ENCODE data around the gene PLCD3.

The PLCD3 gene

DNA sequence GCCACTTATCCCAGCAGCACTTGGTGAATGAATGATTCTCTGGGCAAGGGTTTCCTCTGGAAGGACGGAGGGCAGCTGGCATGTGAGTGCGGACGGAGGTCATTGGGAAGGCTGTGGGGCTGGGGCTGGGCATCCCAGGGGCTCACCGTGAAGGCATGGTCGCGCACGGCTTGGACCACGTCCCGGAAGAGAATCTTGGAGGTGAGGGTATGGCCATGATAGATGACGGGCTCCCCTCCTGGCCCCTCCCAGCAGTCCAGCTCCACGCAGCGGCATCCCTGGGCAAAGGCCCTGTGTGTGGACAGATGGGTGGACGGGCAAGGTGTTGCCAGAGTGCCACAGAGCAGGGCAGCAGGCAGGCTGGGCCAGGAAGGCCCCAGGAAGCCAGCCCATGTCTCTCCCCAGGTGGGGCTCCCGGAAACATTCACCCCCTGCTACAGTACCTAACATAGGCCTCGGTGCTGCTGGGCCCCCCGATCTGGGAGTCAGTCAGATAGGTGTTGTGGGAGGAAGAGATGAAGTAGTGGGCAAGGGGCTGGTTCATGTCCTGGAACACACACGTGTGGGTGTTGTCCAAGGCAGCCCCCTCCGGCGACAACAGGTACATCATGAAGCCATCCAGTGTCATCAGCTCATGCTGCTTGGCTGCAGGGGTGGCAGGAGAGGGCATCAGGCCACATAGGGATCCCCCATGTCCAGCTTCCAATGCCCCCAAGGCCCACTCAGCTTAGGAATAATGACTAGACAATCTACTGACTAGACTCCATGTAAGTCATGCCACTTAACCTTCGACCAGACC lies 14.3 kb downstream of the PLCD3 start:
- no peak for DNase-seq (ENCODE audit: low read depth)
- TF ChIP-seq, protein P1, sequence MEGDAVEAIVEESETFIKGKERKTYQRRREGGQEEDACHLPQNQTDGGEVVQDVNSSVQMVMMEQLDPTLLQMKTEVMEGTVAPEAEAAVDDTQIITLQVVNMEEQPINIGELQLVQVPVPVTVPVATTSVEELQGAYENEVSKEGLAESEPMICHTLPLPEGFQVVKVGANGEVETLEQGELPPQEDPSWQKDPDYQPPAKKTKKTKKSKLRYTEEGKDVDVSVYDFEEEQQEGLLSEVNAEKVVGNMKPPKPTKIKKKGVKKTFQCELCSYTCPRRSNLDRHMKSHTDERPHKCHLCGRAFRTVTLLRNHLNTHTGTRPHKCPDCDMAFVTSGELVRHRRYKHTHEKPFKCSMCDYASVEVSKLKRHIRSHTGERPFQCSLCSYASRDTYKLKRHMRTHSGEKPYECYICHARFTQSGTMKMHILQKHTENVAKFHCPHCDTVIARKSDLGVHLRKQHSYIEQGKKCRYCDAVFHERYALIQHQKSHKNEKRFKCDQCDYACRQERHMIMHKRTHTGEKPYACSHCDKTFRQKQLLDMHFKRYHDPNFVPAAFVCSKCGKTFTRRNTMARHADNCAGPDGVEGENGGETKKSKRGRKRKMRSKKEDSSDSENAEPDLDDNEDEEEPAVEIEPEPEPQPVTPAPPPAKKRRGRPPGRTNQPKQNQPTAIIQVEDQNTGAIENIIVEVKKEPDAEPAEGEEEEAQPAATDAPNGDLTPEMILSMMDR (IDR thresholded peaks at IDR 0.05; ENCODE audit: low read depth, low read length, missing control alignments): no peak
- no peak overlapping the region for H3K4me3 ChIP-seq (ENCODE audit: low read depth, low read length)
- in situ Hi-C loops (cut with HindIII; ENCODE audit: low sequenced_read_pairs): no loop called here

DNA sequence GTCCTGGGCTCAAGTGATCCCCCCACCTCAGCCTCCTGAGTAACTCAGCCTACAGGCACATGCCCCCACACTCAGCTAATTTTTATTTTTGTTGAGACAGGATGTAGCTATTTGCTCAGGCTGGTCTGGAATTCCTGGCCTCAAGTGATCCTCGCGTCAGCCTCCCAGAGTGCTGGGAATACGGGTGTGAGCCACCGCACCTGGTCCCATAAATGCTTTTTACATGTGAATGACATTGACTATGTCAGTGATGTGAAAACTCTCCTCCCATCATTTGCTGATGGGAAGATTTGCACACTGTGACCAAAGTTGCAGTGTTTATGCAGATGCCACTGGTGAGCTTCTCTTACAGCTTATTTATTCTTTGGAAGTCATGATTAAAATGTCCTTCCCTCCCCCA lies 15.0 kb downstream of the PLCD3 start:
- H3K4me3 ChIP-seq (ENCODE audit: low read depth, low read length): no peak overlapping the region
- no peak for DNase-seq (ENCODE audit: low read depth)
- TF ChIP-seq, protein P1 (IDR thresholded peaks at IDR 0.05; ENCODE audit: low read depth, low read length, missing control alignments): no peak
- in situ Hi-C loops (cut with HindIII; ENCODE audit: low sequenced_read_pairs): no loop called here

DNA sequence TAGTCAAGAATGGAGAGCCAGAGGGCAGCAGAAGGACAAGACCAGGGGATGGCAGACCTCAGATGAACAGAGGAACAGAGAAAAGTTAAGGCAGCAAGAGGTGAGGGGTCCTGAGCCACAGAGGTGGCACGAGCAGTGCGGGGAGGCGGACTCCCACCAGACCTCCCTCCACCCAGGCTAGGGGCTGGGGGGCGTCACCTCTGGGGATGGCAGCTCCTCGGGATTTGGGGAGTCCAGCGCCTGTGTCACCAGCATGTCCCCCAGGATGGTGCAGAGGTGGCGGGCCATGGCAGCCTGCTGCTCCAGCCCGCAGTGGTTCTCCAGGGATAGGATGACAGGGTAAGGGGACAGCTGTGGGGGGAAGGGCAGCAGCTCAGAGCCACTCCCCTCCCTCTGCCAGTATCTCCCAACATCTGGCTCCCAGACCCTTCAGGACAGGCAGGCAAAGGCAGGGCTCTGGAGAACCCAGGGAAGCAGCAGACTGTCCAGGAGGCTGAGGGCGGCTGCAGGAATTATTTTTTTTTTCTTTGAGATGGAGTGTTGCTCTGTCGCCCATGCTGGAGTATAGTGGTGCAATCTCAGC lies 15.8 kb downstream of the PLCD3 start:
- no peak overlapping the region for H3K4me3 ChIP-seq (ENCODE audit: low read depth, low read length)
- no peak for DNase-seq (ENCODE audit: low read depth)
- in situ Hi-C loops (cut with HindIII; ENCODE audit: low sequenced_read_pairs): no loop called here
- TF ChIP-seq, protein P1 (IDR thresholded peaks at IDR 0.05; ENCODE audit: low read depth, low read length, missing control alignments): no peak

DNA sequence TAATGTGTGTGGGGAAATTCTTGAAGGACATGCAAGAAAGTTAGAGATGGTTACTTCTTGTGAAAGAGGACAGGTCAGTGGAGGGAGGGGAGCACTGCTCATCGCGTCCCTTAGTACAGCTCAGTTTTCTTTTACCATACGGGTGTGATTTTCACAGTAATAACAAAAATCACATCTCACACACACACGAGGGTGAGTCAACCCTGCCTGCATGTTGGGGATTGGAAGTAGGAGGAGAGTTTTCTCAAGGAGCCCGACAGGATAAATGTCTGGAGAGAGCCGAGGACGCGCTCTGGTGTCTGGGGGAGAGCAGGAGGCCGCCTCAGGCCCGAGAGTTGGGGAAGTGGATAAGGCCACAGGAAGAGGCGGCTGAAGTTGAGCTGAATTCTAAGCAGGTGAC lies 16.4 kb downstream of the PLCD3 start:
- DNase-seq (ENCODE audit: low read depth): no peak
- H3K4me3 ChIP-seq (ENCODE audit: low read depth, low read length): no peak overlapping the region
- TF ChIP-seq, protein P1 (IDR thresholded peaks at IDR 0.05; ENCODE audit: low read depth, low read length, missing control alignments): no peak
- in situ Hi-C loops (cut with HindIII; ENCODE audit: low sequenced_read_pairs): no loop called here

DNA sequence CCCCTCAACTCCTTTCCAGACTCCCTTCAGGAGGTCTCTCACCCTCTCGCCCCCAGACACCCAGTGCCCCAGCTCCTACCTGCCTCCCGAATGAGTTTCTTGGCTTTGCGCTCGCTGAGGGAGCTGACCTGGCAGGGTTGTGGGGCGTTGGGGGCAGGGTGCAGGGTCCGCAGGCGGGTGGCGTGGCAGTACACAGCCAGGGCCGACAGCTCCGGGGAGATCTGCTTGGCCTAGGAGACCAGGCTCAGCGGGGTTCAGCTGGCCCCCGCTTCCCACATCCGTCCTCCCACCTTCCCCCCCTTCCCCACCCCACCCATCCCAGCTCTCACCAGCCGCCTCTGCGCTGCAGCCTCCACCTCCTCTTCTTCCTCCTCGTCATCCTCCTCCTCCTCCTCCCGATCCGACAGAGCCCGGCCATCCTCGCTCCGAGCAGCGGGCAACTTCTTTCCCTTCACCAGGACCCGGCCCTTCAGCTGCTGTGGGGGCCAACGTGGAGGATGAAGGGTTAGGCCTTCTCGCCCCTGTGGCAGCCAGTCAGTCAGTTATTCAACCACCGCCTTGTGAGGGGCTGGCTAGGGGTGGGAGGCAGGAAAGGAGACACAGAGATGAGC lies 17.2 kb downstream of the PLCD3 start:
- DNase-seq (ENCODE audit: low read depth): no peak
- in situ Hi-C loops (cut with HindIII; ENCODE audit: low sequenced_read_pairs): no loop called here
- TF ChIP-seq, protein P1 (IDR thresholded peaks at IDR 0.05; ENCODE audit: low read depth, low read length, missing control alignments): no peak
- H3K4me3 ChIP-seq (ENCODE audit: low read depth, low read length): no peak overlapping the region

DNA sequence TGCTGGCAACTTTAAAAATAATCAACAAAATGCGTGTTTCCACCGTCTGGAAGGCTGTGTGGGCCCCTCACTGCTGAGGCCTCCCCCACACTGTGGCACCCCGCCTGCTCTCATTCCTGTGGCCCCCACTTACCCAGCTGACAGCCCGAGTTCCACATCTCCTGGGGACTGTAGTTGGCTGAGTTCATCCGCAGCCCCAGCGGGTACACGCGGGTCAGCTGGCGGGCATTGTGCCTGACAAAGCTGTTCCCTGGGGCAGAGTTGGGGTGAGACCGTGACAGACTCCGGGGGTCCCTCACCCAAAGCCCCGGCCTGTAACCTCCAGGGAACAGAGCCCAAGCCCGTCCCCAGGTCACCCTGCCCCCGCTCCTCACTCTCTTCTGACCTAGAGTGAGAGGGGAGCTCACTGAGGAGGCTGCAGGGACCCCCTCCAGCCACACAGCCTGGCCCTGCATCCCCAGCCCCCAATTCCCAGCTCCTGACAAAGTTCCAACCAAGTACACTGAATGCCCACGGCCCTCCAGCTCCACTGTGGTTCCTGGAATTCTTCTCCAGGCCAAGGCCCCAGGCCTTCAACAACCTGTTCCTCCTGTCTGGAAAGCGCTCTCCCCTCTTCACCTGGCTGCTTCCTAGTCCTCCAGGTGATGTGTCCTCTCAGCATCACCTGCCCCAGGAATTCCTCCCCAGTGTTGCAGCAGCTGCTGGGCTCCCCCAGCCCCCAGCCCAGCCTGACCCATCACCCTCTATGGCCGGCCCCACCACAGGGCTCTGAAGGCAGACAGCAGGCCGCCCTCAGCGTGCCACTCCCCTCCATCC lies 18.0 kb downstream of the PLCD3 start:
- DNase-seq (ENCODE audit: low read depth): no peak
- in situ Hi-C loops (cut with HindIII; ENCODE audit: low sequenced_read_pairs): no loop called here
- TF ChIP-seq, protein P1 (IDR thresholded peaks at IDR 0.05; ENCODE audit: low read depth, low read length, missing control alignments): no peak
- H3K4me3 ChIP-seq (ENCODE audit: low read depth, low read length): no peak overlapping the region
